GM12875 (cell line): ENCODE measurements around the gene FAM149B1.

ENCODE experiments used
- H3K4me3 ChIP-seq: one replicate; pipeline ENCODE4 v1.5.1; 2011; ENCODE audit warnings: low read depth, low read length, control low read depth
- CTCF ChIP-seq: IDR thresholded peaks from 2 replicates; pipeline ENCODE4 v1.5.1; 2011; ENCODE audit warnings: low read depth, mild to moderate bottlenecking, control low read depth, inconsistent platforms, low read length, moderate library complexity, borderline replicate concordance; ENCODE audit not compliant: insufficient read depth

Gene FAM149B1

GRCh38 chr10:73261362-73261995, 93.6 kb downstream of the FAM149B1 start:
- no peak overlapping the region for H3K4me3 ChIP-seq
- no peak for TF ChIP-seq CTCF

GRCh38 chr10:73262105-73262730, 94.3 kb downstream of the FAM149B1 start:
- H3K4me3 ChIP-seq, result no peak overlapping the region
- no peak for TF ChIP-seq CTCF

- no peak overlapping the region for H3K4me3 ChIP-seq
- TF ChIP-seq CTCF, result no peak
These were observed 95.1 kb downstream of the FAM149B1 start for GRCh38 chr10:73262880-73263555.

- no peak for TF ChIP-seq CTCF
These were observed 95.9 kb downstream of the FAM149B1 start for GRCh38 chr10:73263693-73264347.

GRCh38 chr10:73264423-73264822, 96.5 kb downstream of the FAM149B1 start:
- TF ChIP-seq CTCF, result no peak
- H3K4me3 ChIP-seq, result no peak overlapping the region

More at GRCh38 chr10:73263693-73264347, 95.9 kb downstream of the FAM149B1 start:
- no peak overlapping the region for H3K4me3 ChIP-seq

GRCh38 chr10:73281097-73281496, 113.2 kb downstream of the FAM149B1 start:
- no peak overlapping the region for H3K4me3 ChIP-seq
- no peak for TF ChIP-seq CTCF

GRCh38 chr10:73287441-73287840, 119.5 kb downstream of the FAM149B1 start:
- no peak for TF ChIP-seq CTCF
- no peak overlapping the region for H3K4me3 ChIP-seq
